H1 (cell line): ENCODE data around the gene TXLNB.

Experiments
- EZH2 ChIP-seq: fragments of 200-600 bp; sonication (generic); IDR thresholded peaks from 2 replicates; pipeline ENCODE4 v1.7.1; 2012; ENCODE audit warnings: low read depth, mild to moderate bottlenecking, moderate library complexity, low read length, inconsistent platforms; ENCODE audit not compliant: severe bottlenecking
- GABPA ChIP-seq: IDR thresholded peaks from 2 replicates; pipeline ENCODE4 v1.6.1; 2011; ENCODE audit warnings: mild to moderate bottlenecking, low read length, moderate library complexity, borderline replicate concordance; ENCODE audit not compliant: insufficient read depth
- SIRT6 ChIP-seq: IDR thresholded peaks from one replicate; pipeline ENCODE4 v1.7.1; 2012; ENCODE audit warnings: low read length, inconsistent platforms
- TCF12 ChIP-seq: IDR thresholded peaks from 2 replicates; pipeline ENCODE4 v1.6.1; 2011; ENCODE audit warnings: low read depth, mild to moderate bottlenecking, low read length
- TEAD4 ChIP-seq: IDR thresholded peaks from 2 replicates; pipeline ENCODE4 v1.6.1; 2012; ENCODE audit warnings: low read depth, low read length, inconsistent platforms, mixed read lengths
- YY1 ChIP-seq: IDR thresholded peaks from 2 replicates; pipeline ENCODE4 v1.6.1; 2011; ENCODE audit warnings: low read depth, mild to moderate bottlenecking, low read length
- TF ChIP-seq, protein P1 (sequence below), 3 experiments: IDR thresholded peaks; 1 replicate in 2 of 3; 2 replicates in 1 of 3; pipeline versions ENCODE4 v1.5.1 to v1.6.1; 2011; ENCODE audit warnings: low read length in 3 of 3, mild to moderate bottlenecking in 3 of 3, inconsistent platforms in 2 of 3, low read depth in 1 of 3, moderate library complexity in 1 of 3; ENCODE audit not compliant: insufficient read depth in 1 of 3; ENCODE audit errors: control extremely low read depth in 1 of 3
- TF ChIP-seq, protein P2 (sequence below): IDR thresholded peaks from 2 replicates; pipeline ENCODE4 v1.6.1; 2011; ENCODE audit warnings: low read length, improper control_type of control experiment
- TF ChIP-seq, protein P3 (sequence below): IDR thresholded peaks from 2 replicates; pipeline ENCODE4 v1.6.1; 2012; ENCODE audit warnings: inconsistent platforms

DNA sequence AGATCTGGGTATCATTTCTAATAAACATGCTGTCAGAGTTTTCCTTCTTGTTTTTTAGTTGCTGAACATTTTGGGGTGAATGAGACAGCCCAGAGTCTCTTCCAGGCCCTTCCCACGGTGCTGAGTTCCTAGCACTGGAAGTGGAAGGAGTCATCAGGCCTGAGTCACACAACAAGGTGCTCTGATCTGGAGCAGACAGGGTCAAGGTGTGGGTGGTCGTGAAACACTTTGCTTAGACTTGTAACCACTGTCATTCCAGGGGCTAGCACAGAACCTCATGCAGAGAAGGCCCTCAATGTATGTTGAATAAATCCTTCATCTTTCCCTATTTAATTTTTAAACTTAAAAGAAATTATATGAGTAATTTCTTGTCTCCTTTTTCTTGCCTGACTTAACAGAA lies 60.6 kb downstream of the TXLNB start:
- TF ChIP-seq GABPA (no peak), TCF12 (no peak), YY1 (no peak), EZH2 (no peak), SIRT6 (no peak), TEAD4 (no peak)
- TF ChIP-seq, protein P1, sequence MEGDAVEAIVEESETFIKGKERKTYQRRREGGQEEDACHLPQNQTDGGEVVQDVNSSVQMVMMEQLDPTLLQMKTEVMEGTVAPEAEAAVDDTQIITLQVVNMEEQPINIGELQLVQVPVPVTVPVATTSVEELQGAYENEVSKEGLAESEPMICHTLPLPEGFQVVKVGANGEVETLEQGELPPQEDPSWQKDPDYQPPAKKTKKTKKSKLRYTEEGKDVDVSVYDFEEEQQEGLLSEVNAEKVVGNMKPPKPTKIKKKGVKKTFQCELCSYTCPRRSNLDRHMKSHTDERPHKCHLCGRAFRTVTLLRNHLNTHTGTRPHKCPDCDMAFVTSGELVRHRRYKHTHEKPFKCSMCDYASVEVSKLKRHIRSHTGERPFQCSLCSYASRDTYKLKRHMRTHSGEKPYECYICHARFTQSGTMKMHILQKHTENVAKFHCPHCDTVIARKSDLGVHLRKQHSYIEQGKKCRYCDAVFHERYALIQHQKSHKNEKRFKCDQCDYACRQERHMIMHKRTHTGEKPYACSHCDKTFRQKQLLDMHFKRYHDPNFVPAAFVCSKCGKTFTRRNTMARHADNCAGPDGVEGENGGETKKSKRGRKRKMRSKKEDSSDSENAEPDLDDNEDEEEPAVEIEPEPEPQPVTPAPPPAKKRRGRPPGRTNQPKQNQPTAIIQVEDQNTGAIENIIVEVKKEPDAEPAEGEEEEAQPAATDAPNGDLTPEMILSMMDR (IDR thresholded peaks at IDR 0.05; ENCODE audit: control extremely low read depth in 1 of 3, insufficient read depth in 1 of 3, low read depth in 1 of 3, low read length in 3 of 3): no peak
- TF ChIP-seq, protein P2, sequence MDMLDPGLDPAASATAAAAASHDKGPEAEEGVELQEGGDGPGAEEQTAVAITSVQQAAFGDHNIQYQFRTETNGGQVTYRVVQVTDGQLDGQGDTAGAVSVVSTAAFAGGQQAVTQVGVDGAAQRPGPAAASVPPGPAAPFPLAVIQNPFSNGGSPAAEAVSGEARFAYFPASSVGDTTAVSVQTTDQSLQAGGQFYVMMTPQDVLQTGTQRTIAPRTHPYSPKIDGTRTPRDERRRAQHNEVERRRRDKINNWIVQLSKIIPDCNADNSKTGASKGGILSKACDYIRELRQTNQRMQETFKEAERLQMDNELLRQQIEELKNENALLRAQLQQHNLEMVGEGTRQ: no peak
- TF ChIP-seq, protein P3, sequence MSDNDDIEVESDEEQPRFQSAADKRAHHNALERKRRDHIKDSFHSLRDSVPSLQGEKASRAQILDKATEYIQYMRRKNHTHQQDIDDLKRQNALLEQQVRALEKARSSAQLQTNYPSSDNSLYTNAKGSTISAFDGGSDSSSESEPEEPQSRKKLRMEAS: no peak
